ENCODE measurements around the gene SUMO4. TPM values are rescaled to one million over a fixed set of nuclear protein-coding genes. Genes with fewer than 3 reads are reported as not detected.

The SUMO4 gene
- 4.3 TPM for total RNA-seq

GRCh38 chr6:149400050-149400449 is at the start of gene SUMO4:
SUMO4 (plus strand) TSS chr6:149400262; CDS start chr6:149400392, 130 bp downstream.
- DNase-seq (ENCODE audit: low read depth in 2 of 3, low spot score in 2 of 3) = no peak

- DNase-seq (ENCODE audit: low read depth in 2 of 3, low spot score in 2 of 3) = no peak
These were observed 46.1 kb upstream of the SUMO4 start for GRCh38 chr6:149354009-149354408.

GRCh38 chr6:149356081-149356750 is 43.8 kb upstream of the SUMO4 start:
- DNase-seq (ENCODE audit: low read depth in 2 of 3, low spot score in 2 of 3) = no peak

- peak in 2 of 3 donors; percentile 18 to 56 for DNase-seq (ENCODE audit: low read depth in 2 of 3, low spot score in 2 of 3)
These were observed 42.1 kb upstream of the SUMO4 start for GRCh38 chr6:149357726-149358538.

- DNase-seq (ENCODE audit: low read depth in 2 of 3, low spot score in 2 of 3) = no peak
These were observed 40.6 kb upstream of the SUMO4 start for GRCh38 chr6:149359440-149359839.

GRCh38 chr6:149360536-149360935 is 39.5 kb upstream of the SUMO4 start:
- DNase-seq (ENCODE audit: low read depth in 2 of 3, low spot score in 2 of 3) = no peak

- DNase-seq (ENCODE audit: low read depth in 2 of 3, low spot score in 2 of 3) = no peak
These were observed 37.8 kb upstream of the SUMO4 start for GRCh38 chr6:149362289-149362688.

GRCh38 chr6:149363154-149363553 is 36.9 kb upstream of the SUMO4 start:
- no peak for DNase-seq (ENCODE audit: low read depth in 2 of 3, low spot score in 2 of 3)

GRCh38 chr6:149364557-149364956 is 35.5 kb upstream of the SUMO4 start:
- no peak for DNase-seq (ENCODE audit: low read depth in 2 of 3, low spot score in 2 of 3)

- DNase-seq (ENCODE audit: low read depth in 2 of 3, low spot score in 2 of 3) = no peak
These were observed 34.9 kb upstream of the SUMO4 start for GRCh38 chr6:149365197-149365596.

GRCh38 chr6:149366267-149366921 is 33.7 kb upstream of the SUMO4 start:
- DNase-seq (ENCODE audit: low read depth in 2 of 3, low spot score in 2 of 3) = peak in 1 of 3 donors; percentile 16

GRCh38 chr6:149368065-149368464 is 32.0 kb upstream of the SUMO4 start:
- no peak for DNase-seq (ENCODE audit: low read depth in 2 of 3, low spot score in 2 of 3)

- no peak for DNase-seq (ENCODE audit: low read depth in 2 of 3, low spot score in 2 of 3)
These were observed 28.9 kb upstream of the SUMO4 start for GRCh38 chr6:149371154-149371553.

GRCh38 chr6:149372062-149372461 is 28.0 kb upstream of the SUMO4 start:
- DNase-seq (ENCODE audit: low read depth in 2 of 3, low spot score in 2 of 3) = no peak

- DNase-seq (ENCODE audit: low read depth in 2 of 3, low spot score in 2 of 3) = no peak
These were observed 26.6 kb upstream of the SUMO4 start for GRCh38 chr6:149373511-149373910.

GRCh38 chr6:149379977-149380376 is 20.1 kb upstream of the SUMO4 start:
- DNase-seq (ENCODE audit: low read depth in 2 of 3, low spot score in 2 of 3) = no peak

- no peak for DNase-seq (ENCODE audit: low read depth in 2 of 3, low spot score in 2 of 3)
These were observed 19.5 kb upstream of the SUMO4 start for GRCh38 chr6:149380523-149380922.

- no peak for DNase-seq (ENCODE audit: low read depth in 2 of 3, low spot score in 2 of 3)
These were observed 16.7 kb upstream of the SUMO4 start for GRCh38 chr6:149383371-149383770.

GRCh38 chr6:149384464-149384863 is 15.6 kb upstream of the SUMO4 start:
- no peak for DNase-seq (ENCODE audit: low read depth in 2 of 3, low spot score in 2 of 3)

GRCh38 chr6:149385998-149386646 is 13.9 kb upstream of the SUMO4 start:
- DNase-seq (ENCODE audit: low read depth in 2 of 3, low spot score in 2 of 3) = no peak

Measured in hematopoietic multipotent progenitor cell (in vitro differentiated cells).